ENCODE data around the gene NINJ2. TPM values are rescaled to one million over a fixed set of nuclear protein-coding genes. Genes with fewer than 3 reads are reported as not detected.
A peak's percentile ranks its signal among the peaks of the same experiment; 100 is the strongest.

The NINJ2 gene
- total RNA-seq, 3 donors from 2014 or later (not counting 1 experiment from before 2014, with no cell fraction given): 3.1 to 6.6 (median 4.9) TPM

DNA sequence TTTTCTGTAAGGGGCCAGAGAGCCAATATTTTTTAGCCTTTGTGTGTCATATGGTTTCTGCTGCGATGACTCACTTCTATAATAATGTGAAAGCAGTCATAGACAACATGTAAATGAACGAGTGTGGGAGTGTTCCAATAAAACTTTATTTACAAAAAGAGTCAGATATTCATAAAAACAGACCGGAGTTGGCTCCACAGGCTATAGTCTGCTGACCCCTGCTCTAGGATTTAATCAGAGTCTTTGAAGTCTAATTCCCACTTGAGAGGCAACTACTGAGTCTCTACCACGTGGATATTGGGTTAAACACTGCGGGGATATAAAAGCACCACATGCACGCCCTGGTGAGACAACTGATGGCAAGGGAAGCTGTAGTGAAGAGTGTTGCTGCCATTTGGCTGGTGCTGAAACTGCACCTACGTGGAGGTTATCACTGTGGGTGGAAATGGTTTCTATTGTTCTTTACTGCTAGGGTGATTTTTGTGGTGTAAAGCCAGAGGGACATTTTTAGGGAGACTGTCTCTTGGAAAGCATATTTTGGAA lies 3.6 kb upstream of the NINJ2 start:
- no peaks in the 10 kb centered on the region for H3K9me3 ChIP-seq (ENCODE audit: control insufficient read depth, insufficient read depth, low read length)
- DNase-seq (peak in 1 of 2 donors; percentile 54), ATAC-seq (peak in 1 of 3 donors; percentile 51)
- TF ChIP-seq, protein P1, sequence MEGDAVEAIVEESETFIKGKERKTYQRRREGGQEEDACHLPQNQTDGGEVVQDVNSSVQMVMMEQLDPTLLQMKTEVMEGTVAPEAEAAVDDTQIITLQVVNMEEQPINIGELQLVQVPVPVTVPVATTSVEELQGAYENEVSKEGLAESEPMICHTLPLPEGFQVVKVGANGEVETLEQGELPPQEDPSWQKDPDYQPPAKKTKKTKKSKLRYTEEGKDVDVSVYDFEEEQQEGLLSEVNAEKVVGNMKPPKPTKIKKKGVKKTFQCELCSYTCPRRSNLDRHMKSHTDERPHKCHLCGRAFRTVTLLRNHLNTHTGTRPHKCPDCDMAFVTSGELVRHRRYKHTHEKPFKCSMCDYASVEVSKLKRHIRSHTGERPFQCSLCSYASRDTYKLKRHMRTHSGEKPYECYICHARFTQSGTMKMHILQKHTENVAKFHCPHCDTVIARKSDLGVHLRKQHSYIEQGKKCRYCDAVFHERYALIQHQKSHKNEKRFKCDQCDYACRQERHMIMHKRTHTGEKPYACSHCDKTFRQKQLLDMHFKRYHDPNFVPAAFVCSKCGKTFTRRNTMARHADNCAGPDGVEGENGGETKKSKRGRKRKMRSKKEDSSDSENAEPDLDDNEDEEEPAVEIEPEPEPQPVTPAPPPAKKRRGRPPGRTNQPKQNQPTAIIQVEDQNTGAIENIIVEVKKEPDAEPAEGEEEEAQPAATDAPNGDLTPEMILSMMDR (IDR thresholded peaks at IDR 0.05): no peak
- intact Hi-C loops (cut with micrococcal nuclease): no loop called here
- H3K27ac ChIP-seq (ENCODE audit: low read length): no peak overlapping the region
- H3K4me1 ChIP-seq (ENCODE audit: control insufficient read depth, insufficient read depth, low read length): peaks cover 9% of the 10 kb centered on the region
- no peak overlapping the region for H3K4me3 Mint-ChIP-seq
- peaks cover 5 to 6% of the 10 kb centered on the region in 2 donors for H3K27me3 Mint-ChIP-seq (ENCODE audit: low read depth in 2 of 2)
- no peaks in the 10 kb centered on the region for H3K36me3 Mint-ChIP-seq
- WGBS (ENCODE audit: insufficient coverage): 52% methylated on average over 5 of the region's 7 CpGs
- H3K9me3 Mint-ChIP-seq: no peaks in the 10 kb centered on the region
- H3K36me3 ChIP-seq (ENCODE audit: control insufficient read depth, insufficient read depth, low read length): no peaks in the 10 kb centered on the region
- no peaks in the 10 kb centered on the region for H3K27me3 ChIP-seq (ENCODE audit: control insufficient read depth, insufficient read depth, low read length)
- peak overlapping the region in 1 of 2 donors; percentile 71 for H3K27ac Mint-ChIP-seq
- H3K4me1 Mint-ChIP-seq: peaks cover 11 to 25% of the 10 kb centered on the region in 2 donors
- no peak overlapping the region for H3K4me3 ChIP-seq (ENCODE audit: low read length)

DNA sequence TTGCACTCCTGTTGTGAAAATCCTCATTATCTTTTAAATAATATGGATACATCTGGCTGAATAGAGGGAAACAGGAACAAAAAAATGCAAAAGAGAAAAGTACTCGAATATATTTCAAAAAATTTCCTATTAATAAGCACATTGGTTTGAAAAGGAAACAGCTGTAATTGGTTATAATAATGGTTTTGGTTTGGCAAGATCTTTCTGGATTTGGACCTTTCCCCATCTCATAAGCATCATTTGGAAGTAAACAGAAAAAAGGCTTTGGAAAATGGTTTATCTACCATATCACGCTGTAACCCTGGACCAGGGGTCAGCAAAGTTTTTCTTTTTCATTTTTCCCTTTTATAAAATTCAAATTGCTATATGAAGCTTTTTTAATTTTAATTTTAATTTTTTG lies 2.8 kb upstream of the NINJ2 start:
- intact Hi-C loops (cut with micrococcal nuclease): no loop called here
- Histone ChIP-seq H3K4me3 (ENCODE audit: low read length) (no peak overlapping the region), H3K36me3 (ENCODE audit: control insufficient read depth, insufficient read depth, low read length) (no peaks in the 10 kb centered on the region), H3K27ac (ENCODE audit: low read length) (no peak overlapping the region), H3K27me3 (ENCODE audit: control insufficient read depth, insufficient read depth, low read length) (no peaks in the 10 kb centered on the region), H3K4me1 (ENCODE audit: control insufficient read depth, insufficient read depth, low read length) (peaks cover 9% of the 10 kb centered on the region), H3K9me3 (ENCODE audit: control insufficient read depth, insufficient read depth, low read length) (no peaks in the 10 kb centered on the region)
- TF ChIP-seq, protein P1 (IDR thresholded peaks at IDR 0.05): no peak
- H3K27me3 Mint-ChIP-seq (ENCODE audit: low read depth in 2 of 2): peaks cover 5 to 6% of the 10 kb centered on the region in 2 donors
- H3K27ac Mint-ChIP-seq: no peak overlapping the region
- no peaks in the 10 kb centered on the region for H3K9me3 Mint-ChIP-seq
- no peaks in the 10 kb centered on the region for H3K36me3 Mint-ChIP-seq
- WGBS (ENCODE audit: insufficient coverage): no CpG with 5 or more reads among the region's 2 CpGs
- DNase-seq: no peak
- no peak overlapping the region for H3K4me3 Mint-ChIP-seq
- peaks cover 10 to 24% of the 10 kb centered on the region in 2 donors for H3K4me1 Mint-ChIP-seq
- ATAC-seq: no peak

DNA sequence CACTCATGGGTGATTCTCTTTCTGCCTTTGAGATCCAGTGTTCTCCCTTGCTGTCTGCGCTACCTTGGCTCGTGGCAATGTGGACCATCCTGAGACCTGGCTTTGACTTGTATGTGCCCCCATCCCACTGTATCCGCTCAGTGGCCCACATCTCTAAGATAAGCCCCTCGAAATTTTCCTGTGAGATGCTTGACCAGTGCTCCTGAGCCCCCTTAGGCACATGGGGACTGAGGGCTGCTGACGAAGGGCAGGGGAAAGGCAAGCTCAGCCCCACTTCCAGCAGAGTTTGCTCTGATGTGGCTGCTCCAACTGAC lies 1.5 kb upstream of the NINJ2 start:
- Mint-ChIP-seq H3K9me3 (no peaks in the 10 kb centered on the region), H3K27ac (no peak overlapping the region), H3K36me3 (no peaks in the 10 kb centered on the region), H3K27me3 (ENCODE audit: low read depth in 2 of 2) (peaks cover 5 to 6% of the 10 kb centered on the region in 2 donors), H3K4me3 (no peak overlapping the region), H3K4me1 (peaks cover 10 to 24% of the 10 kb centered on the region in 2 donors)
- intact Hi-C loops (cut with micrococcal nuclease): no loop called here
- Histone ChIP-seq H3K27ac (ENCODE audit: low read length) (no peak overlapping the region), H3K9me3 (ENCODE audit: control insufficient read depth, insufficient read depth, low read length) (no peaks in the 10 kb centered on the region), H3K4me1 (ENCODE audit: control insufficient read depth, insufficient read depth, low read length) (peaks cover 9% of the 10 kb centered on the region), H3K36me3 (ENCODE audit: control insufficient read depth, insufficient read depth, low read length) (no peaks in the 10 kb centered on the region), H3K4me3 (ENCODE audit: low read length) (no peak overlapping the region), H3K27me3 (ENCODE audit: control insufficient read depth, insufficient read depth, low read length) (no peaks in the 10 kb centered on the region)
- 96% methylated on average over 5 of the region's 5 CpGs for WGBS (ENCODE audit: insufficient coverage)
- TF ChIP-seq, protein P1 (IDR thresholded peaks at IDR 0.05): no peak
- no peak for DNase-seq
- ATAC-seq: no peak
